Thymus (tissue), 14 donors: ENCODE results near the gene OR4D5. TPM values are rescaled to one million over a fixed set of nuclear protein-coding genes. Genes with fewer than 3 reads are reported as not detected.

Source experiments
- DNase-seq, 9 donors: peaks; one replicate each; pipeline ENCODE4 v3.0.0-alpha.2; 2013; ENCODE audit warnings: low spot score in 9 of 9, low read depth in 6 of 9, missing footprints in 1 of 9
- H3K27ac ChIP-seq, 2 donors: one replicate each; pipeline ENCODE4 v1.5.1; 2013; ENCODE audit warnings: control low read depth in 1 of 2, low read depth in 1 of 2, low read length in 1 of 2, mild to moderate bottlenecking in 1 of 2, moderate library complexity in 1 of 2
- H3K27me3 ChIP-seq, 2 donors: one replicate each; pipeline ENCODE4 v1.5.1; 2013; ENCODE audit warnings: low read length in 1 of 2; ENCODE audit not compliant: control insufficient read depth in 2 of 2, insufficient read depth in 1 of 2
- H3K36me3 ChIP-seq, 2 donors: one replicate each; pipeline ENCODE4 v1.5.1; 2013; ENCODE audit warnings: low read length in 1 of 2, mild to moderate bottlenecking in 1 of 2, moderate library complexity in 1 of 2; ENCODE audit not compliant: control insufficient read depth in 2 of 2, insufficient read depth in 2 of 2
- H3K4me1 ChIP-seq, 2 donors: one replicate each; pipeline ENCODE4 v1.5.1; 2013; ENCODE audit warnings: low read length in 2 of 2; ENCODE audit not compliant: control insufficient read depth in 2 of 2, insufficient read depth in 2 of 2
- H3K4me3 ChIP-seq, 2 donors: one replicate each; pipeline ENCODE4 v1.5.1; 2013; ENCODE audit warnings: low read length in 2 of 2, control low read depth in 1 of 2, mild to moderate bottlenecking in 1 of 2
- H3K9me3 ChIP-seq, 2 donors: one replicate each; pipeline ENCODE4 v1.5.1; 2013; ENCODE audit warnings: low read length in 1 of 2, mild to moderate bottlenecking in 1 of 2; ENCODE audit not compliant: control insufficient read depth in 2 of 2, insufficient read depth in 1 of 2
- WGBS: extraction: QIAGEN DNeasy Blood & Tissue Kit; methylation state at CpG from one replicate; pipeline ENCODE4 v1.1.7; 2013; 5-methylcytosine and 5-hydroxymethylcytosine counted together
- long read RNA-seq, 10 donors: transcript quantifications; one replicate each; lab custom pipeline, GENCODE V29; 2026
- polyA plus RNA-seq: library from polyadenylated mRNA; stranded (reverse); fragments of 200-250 nt; gene quantifications from one replicate; pipeline ENCODE4 v1.2.3, GENCODE V29; 2013
- total RNA-seq: library from RNA; stranded (reverse); fragments of 120-200 nt; gene quantifications from one replicate; pipeline ENCODE4 v1.2.4, GENCODE V29; 2013
- donor health status: healthy.

Gene OR4D5
- total RNA-seq (not detected), polyA plus RNA-seq (not detected)
- long read RNA-seq, donor 1 = 0 reads
- long read RNA-seq, donor 2 = 0 reads
- long read RNA-seq, donor 3 = 0 reads
- long read RNA-seq, donor 4 = 0 reads
- long read RNA-seq, donor 5 = 0 reads
- long read RNA-seq, donor 6 = 0 reads
- long read RNA-seq, donor 7 = 0 reads
- long read RNA-seq, donor 8 = 0 reads
- long read RNA-seq, donor 9 = 0 reads
- long read RNA-seq, donor 10 = 0 reads

- Histone ChIP-seq H3K9me3 (no peaks in the 10 kb centered on the region), H3K27ac (no peak within 1 kb of the TSS), H3K4me3 (no peak within 1 kb of the TSS), H3K36me3 (no peaks in the 10 kb centered on the region), H3K4me1 (no peaks in the 10 kb centered on the region), H3K27me3 (no peaks in the 10 kb centered on the region)
- 89% methylated on average over 1 of the region's 1 CpG for WGBS
- DNase-seq = no peak
These were observed at the start of gene OR4D5 for GRCh38 chr11:123939317-123939716. TSS of gene OR4D5 (plus strand) at chr11:123939617. CDS start at chr11:123939617, 0 bp downstream.

- Histone ChIP-seq H3K27me3 (no peaks in the 10 kb centered on the region), H3K27ac (no peak overlapping the region), H3K4me1 (no peaks in the 10 kb centered on the region), H3K9me3 (no peaks in the 10 kb centered on the region), H3K4me3 (no peak overlapping the region), H3K36me3 (no peaks in the 10 kb centered on the region)
- no peak for DNase-seq
These were observed 47.4 kb upstream of the OR4D5 start for GRCh38 chr11:123892031-123892430.

- Histone ChIP-seq H3K4me3 (no peak overlapping the region), H3K27me3 (no peaks in the 10 kb centered on the region), H3K9me3 (no peaks in the 10 kb centered on the region), H3K36me3 (no peaks in the 10 kb centered on the region), H3K27ac (no peak overlapping the region), H3K4me1 (no peaks in the 10 kb centered on the region)
- 92% methylated on average over 3 of the region's 3 CpGs for WGBS
- no peak for DNase-seq
These were observed 39.6 kb upstream of the OR4D5 start for GRCh38 chr11:123899792-123900191.

GRCh38 chr11:123901867-123902266 lies 37.5 kb upstream of the OR4D5 start, which contains the start of gene OR8D4:
TSS of gene OR8D4 (plus strand) at chr11:123902167. CDS start at chr11:123906432, 4,265 bp downstream.
- Histone ChIP-seq H3K36me3 (no peaks in the 10 kb centered on the region), H3K27ac (no peak within 1 kb of the TSS), H3K9me3 (no peaks in the 10 kb centered on the region), H3K4me1 (no peaks in the 10 kb centered on the region), H3K27me3 (no peaks in the 10 kb centered on the region), H3K4me3 (no peak within 1 kb of the TSS)
- 99% methylated on average over 1 of the region's 1 CpG for WGBS
- no peak for DNase-seq

- 69% methylated on average over 2 of the region's 2 CpGs for WGBS
- no peaks in the 10 kb centered on the region for H3K27me3 ChIP-seq
- DNase-seq = no peak
- no peaks in the 10 kb centered on the region for H3K9me3 ChIP-seq
- H3K36me3 ChIP-seq = no peaks in the 10 kb centered on the region
- H3K4me1 ChIP-seq = no peaks in the 10 kb centered on the region
- no peak overlapping the region for H3K27ac ChIP-seq
- no peak overlapping the region for H3K4me3 ChIP-seq
These were observed 35.5 kb upstream of the OR4D5 start for GRCh38 chr11:123903932-123904331.

- 94% methylated on average over 3 of the region's 3 CpGs for WGBS
These were observed 34.5 kb upstream of the OR4D5 start for GRCh38 chr11:123904932-123905331.

GRCh38 chr11:123905826-123906225 lies 33.6 kb upstream of the OR4D5 start:
- Histone ChIP-seq H3K27me3 (no peaks in the 10 kb centered on the region), H3K36me3 (no peaks in the 10 kb centered on the region), H3K9me3 (no peaks in the 10 kb centered on the region), H3K4me1 (no peaks in the 10 kb centered on the region), H3K4me3 (no peak overlapping the region), H3K27ac (no peak overlapping the region)
- DNase-seq = no peak
- WGBS = 81% methylated on average over 3 of the region's 3 CpGs

More at GRCh38 chr11:123904932-123905331, 34.5 kb upstream of the OR4D5 start:
- no peak for DNase-seq
- no peak overlapping the region for H3K4me3 ChIP-seq
- no peaks in the 10 kb centered on the region for H3K4me1 ChIP-seq
- no peaks in the 10 kb centered on the region for H3K9me3 ChIP-seq
- no peak overlapping the region for H3K27ac ChIP-seq
- H3K27me3 ChIP-seq = no peaks in the 10 kb centered on the region
- no peaks in the 10 kb centered on the region for H3K36me3 ChIP-seq

GRCh38 chr11:123920943-123921342 lies 18.5 kb upstream of the OR4D5 start:
- WGBS = 95% methylated on average over 3 of the region's 3 CpGs
- no peak for DNase-seq
- Histone ChIP-seq H3K27ac (no peak overlapping the region), H3K36me3 (no peaks in the 10 kb centered on the region), H3K4me3 (no peak overlapping the region), H3K4me1 (no peaks in the 10 kb centered on the region), H3K27me3 (no peaks in the 10 kb centered on the region), H3K9me3 (no peaks in the 10 kb centered on the region)

GRCh38 chr11:123924027-123924426 lies 15.4 kb upstream of the OR4D5 start:
- WGBS = 81% methylated on average over 1 of the region's 1 CpG
- DNase-seq = no peak
- Histone ChIP-seq H3K4me1 (no peaks in the 10 kb centered on the region), H3K9me3 (no peaks in the 10 kb centered on the region), H3K4me3 (no peak overlapping the region), H3K36me3 (no peaks in the 10 kb centered on the region), H3K27me3 (no peaks in the 10 kb centered on the region), H3K27ac (no peak overlapping the region)
